ENCODE measurements around the gene REXO1.
"Not testable (repeated sequence)": the region's sequence is repeated elsewhere in the genome, so short reads cannot be mapped to it uniquely, and the experiment has no call there.

REXO1 gene

GRCh38 chr19:1848399-1849131, at the start of gene REXO1:
REXO1 (minus strand) TSS chr19:1848483; CDS start chr19:1848358, 125 bp downstream.
- peak; percentile 95 for DNase-seq

GRCh38 chr19:1896508-1896907, 48.2 kb upstream of the REXO1 start:
- no peak for DNase-seq

- no peak for DNase-seq
These were observed 45.5 kb upstream of the REXO1 start for GRCh38 chr19:1893791-1894190.

- no peak for DNase-seq
These were observed 41.6 kb upstream of the REXO1 start for GRCh38 chr19:1889907-1890306.

GRCh38 chr19:1888385-1888784, 40.1 kb upstream of the REXO1 start:
- DNase-seq: no peak

GRCh38 chr19:1886360-1886759, 38.1 kb upstream of the REXO1 start:
- not testable (repeated sequence) for DNase-seq

- DNase-seq: peak; percentile 74
These were observed 37.3 kb upstream of the REXO1 start, which contains the start of gene ABHD17A for GRCh38 chr19:1885398-1886119. ABHD17A (minus strand) TSS chr19:1885496; CDS start chr19:1881566, 3,930 bp downstream.

- no peak for DNase-seq
These were observed 36.5 kb upstream of the REXO1 start for GRCh38 chr19:1884719-1885334.

- no peak for DNase-seq
These were observed 36.0 kb upstream of the REXO1 start for GRCh38 chr19:1884291-1884718.

- no peak for DNase-seq
These were observed 35.5 kb upstream of the REXO1 start for GRCh38 chr19:1883784-1884183.

GRCh38 chr19:1882786-1883692, 34.8 kb upstream of the REXO1 start:
- no peak for DNase-seq

- no peak for DNase-seq
These were observed 34.0 kb upstream of the REXO1 start for GRCh38 chr19:1882089-1882785.

GRCh38 chr19:1881393-1882088, 33.3 kb upstream of the REXO1 start:
- not testable (repeated sequence) for DNase-seq

GRCh38 chr19:1880611-1881392, 32.5 kb upstream of the REXO1 start:
- no peak for DNase-seq

GRCh38 chr19:1879982-1880381, 31.7 kb upstream of the REXO1 start:
- DNase-seq: not testable (repeated sequence)

GRCh38 chr19:1878583-1878982, 30.3 kb upstream of the REXO1 start:
- not testable (repeated sequence) for DNase-seq

- DNase-seq: not testable (repeated sequence)
These were observed 29.0 kb upstream of the REXO1 start for GRCh38 chr19:1877280-1877660.

- not testable (repeated sequence) for DNase-seq
These were observed 28.4 kb upstream of the REXO1 start for GRCh38 chr19:1876496-1877279.

GRCh38 chr19:1875646-1876495, 27.6 kb upstream of the REXO1 start:
- peak; percentile 77 for DNase-seq
